Islet of Langerhans (tissue), 1 donor: ENCODE data around the gene DGKD.
"Not testable (repeated sequence)": the region's sequence is repeated elsewhere in the genome, so short reads cannot be mapped to it uniquely, and the experiment has no call there.

Source experiments
- FAIRE-seq: peaks from one replicate; lab custom pipeline; 2011; peaks lifted over from hg19 to GRCh38; lab: Jason Lieb, UNC

Gene DGKD

GRCh38 chr2:233353769-233354499 lies at the start of gene DGKD:
Gene DGKD, plus strand, starts transcription at chr2:233354494. Its CDS starts 25 bp downstream, at chr2:233354519.
- no peak for FAIRE-seq

GRCh38 chr2:233307565-233307964 lies 46.7 kb upstream of the DGKD start, which contains the start of gene SAG:
Gene SAG, plus strand, starts transcription at chr2:233307816. Its CDS starts 1,374 bp downstream, at chr2:233309190.
- no peak for FAIRE-seq

GRCh38 chr2:233311241-233311926 lies 42.9 kb upstream of the DGKD start:
- no peak for FAIRE-seq

- FAIRE-seq = no peak
Observed at GRCh38 chr2:233312874-233313273, 41.4 kb upstream of the DGKD start.

- FAIRE-seq = no peak
Observed at GRCh38 chr2:233314180-233314925, 39.9 kb upstream of the DGKD start.

- no peak for FAIRE-seq
Observed at GRCh38 chr2:233317196-233317943, 36.9 kb upstream of the DGKD start.

- FAIRE-seq = no peak
Observed at GRCh38 chr2:233319256-233319655, 35.0 kb upstream of the DGKD start.

- no peak for FAIRE-seq
Observed at GRCh38 chr2:233320470-233320869, 33.8 kb upstream of the DGKD start.

GRCh38 chr2:233321166-233321565 lies 33.1 kb upstream of the DGKD start:
- FAIRE-seq = no peak

- no peak for FAIRE-seq
Observed at GRCh38 chr2:233323851-233324250, 30.4 kb upstream of the DGKD start.

GRCh38 chr2:233325256-233325655 lies 29.0 kb upstream of the DGKD start:
- FAIRE-seq = no peak

GRCh38 chr2:233325814-233326213 lies 28.5 kb upstream of the DGKD start:
- FAIRE-seq = no peak

GRCh38 chr2:233326500-233326899 lies 27.8 kb upstream of the DGKD start:
- FAIRE-seq = no peak

GRCh38 chr2:233328922-233329321 lies 25.4 kb upstream of the DGKD start:
- FAIRE-seq = no peak

- FAIRE-seq = no peak
Observed at GRCh38 chr2:233329489-233330135, 24.7 kb upstream of the DGKD start.

GRCh38 chr2:233331536-233331935 lies 22.8 kb upstream of the DGKD start:
- FAIRE-seq = no peak

GRCh38 chr2:233332125-233332524 lies 22.2 kb upstream of the DGKD start:
- no peak for FAIRE-seq

- FAIRE-seq = no peak
Observed at GRCh38 chr2:233334915-233335314, 19.4 kb upstream of the DGKD start.

GRCh38 chr2:233336091-233336490 lies 18.2 kb upstream of the DGKD start:
- FAIRE-seq = not testable (repeated sequence)

GRCh38 chr2:233336541-233336940 lies 17.8 kb upstream of the DGKD start:
- no peak for FAIRE-seq

- no peak for FAIRE-seq
Observed at GRCh38 chr2:233338046-233338445, 16.2 kb upstream of the DGKD start.
